ENCODE measurements around the gene FBXW2. TPM values are rescaled to one million over a fixed set of nuclear protein-coding genes. Genes with fewer than 3 reads are reported as not detected.

Gene FBXW2
- total RNA-seq, 4 donors from 2014 or later = 46.9 to 54.8 (median 50.1) TPM

- peaks cover 16 to 20% of the 10 kb centered on the region in 2 donors for H3K36me3 ChIP-seq
- TF ChIP-seq, protein P1, sequence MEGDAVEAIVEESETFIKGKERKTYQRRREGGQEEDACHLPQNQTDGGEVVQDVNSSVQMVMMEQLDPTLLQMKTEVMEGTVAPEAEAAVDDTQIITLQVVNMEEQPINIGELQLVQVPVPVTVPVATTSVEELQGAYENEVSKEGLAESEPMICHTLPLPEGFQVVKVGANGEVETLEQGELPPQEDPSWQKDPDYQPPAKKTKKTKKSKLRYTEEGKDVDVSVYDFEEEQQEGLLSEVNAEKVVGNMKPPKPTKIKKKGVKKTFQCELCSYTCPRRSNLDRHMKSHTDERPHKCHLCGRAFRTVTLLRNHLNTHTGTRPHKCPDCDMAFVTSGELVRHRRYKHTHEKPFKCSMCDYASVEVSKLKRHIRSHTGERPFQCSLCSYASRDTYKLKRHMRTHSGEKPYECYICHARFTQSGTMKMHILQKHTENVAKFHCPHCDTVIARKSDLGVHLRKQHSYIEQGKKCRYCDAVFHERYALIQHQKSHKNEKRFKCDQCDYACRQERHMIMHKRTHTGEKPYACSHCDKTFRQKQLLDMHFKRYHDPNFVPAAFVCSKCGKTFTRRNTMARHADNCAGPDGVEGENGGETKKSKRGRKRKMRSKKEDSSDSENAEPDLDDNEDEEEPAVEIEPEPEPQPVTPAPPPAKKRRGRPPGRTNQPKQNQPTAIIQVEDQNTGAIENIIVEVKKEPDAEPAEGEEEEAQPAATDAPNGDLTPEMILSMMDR (IDR thresholded peaks at IDR 0.05) = no peak
- TF ChIP-seq POLR2A (IDR thresholded peaks at IDR 0.05) = no peak
- H3K9me3 ChIP-seq = no peaks in the 10 kb centered on the region
- H3K4me3 ChIP-seq (replicated peaks in 1 of 3) = no peak overlapping the region
- H3K27ac ChIP-seq = no peak overlapping the region
- 97 to 98% methylated on average over 3 of the region's 3 CpGs for WGBS, 2 donors
- no peaks in the 10 kb centered on the region for H3K4me1 ChIP-seq
- no peak for DNase-seq
- H3K27me3 ChIP-seq = no peaks in the 10 kb centered on the region
- intact Hi-C loops (cut with DNase I) = no loop called here
These were observed 12.8 kb downstream of the FBXW2 start for GRCh38 chr9:120780367-120780766.

DNA sequence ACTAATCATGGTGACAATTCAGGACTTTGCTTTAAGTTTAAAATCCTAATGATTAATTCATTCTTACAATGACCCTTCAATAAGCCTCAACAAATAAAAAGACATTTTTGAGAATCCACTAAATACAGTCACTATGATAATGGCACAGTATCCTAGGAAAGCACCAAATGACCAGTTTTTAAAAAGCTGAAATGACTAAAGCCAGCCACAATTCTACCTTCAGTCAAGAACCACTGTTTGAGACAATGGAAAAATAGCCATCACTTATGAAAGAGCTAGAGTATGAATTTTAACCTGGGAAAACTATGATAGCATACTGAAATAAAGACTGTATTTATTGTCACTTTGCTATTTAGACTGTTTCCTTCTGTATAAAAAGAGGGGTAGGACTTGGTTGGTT lies 14.0 kb downstream of the FBXW2 start:
- Histone ChIP-seq H3K4me1 (no peaks in the 10 kb centered on the region), H3K27ac (no peak overlapping the region), H3K9me3 (no peaks in the 10 kb centered on the region), H3K27me3 (no peaks in the 10 kb centered on the region), H3K36me3 (peaks cover 20 to 24% of the 10 kb centered on the region in 2 donors), H3K4me3 (replicated peaks in 1 of 3) (no peak overlapping the region)
- no peak for TF ChIP-seq POLR2A (IDR thresholded peaks at IDR 0.05)
- TF ChIP-seq, protein P1 (IDR thresholded peaks at IDR 0.05) = no peak
- no peak for DNase-seq
- intact Hi-C loops (cut with DNase I) = no loop called here

- Histone ChIP-seq H3K36me3 (peaks cover 20 to 24% of the 10 kb centered on the region in 2 donors), H3K4me3 (replicated peaks in 1 of 3) (no peak overlapping the region), H3K9me3 (no peaks in the 10 kb centered on the region), H3K4me1 (no peaks in the 10 kb centered on the region), H3K27me3 (no peaks in the 10 kb centered on the region), H3K27ac (no peak overlapping the region)
- 92 to 98% methylated on average over 2 of the region's 2 CpGs for WGBS, 2 donors
- intact Hi-C loops (cut with DNase I) = no loop called here
- no peak for TF ChIP-seq POLR2A (IDR thresholded peaks at IDR 0.05)
- TF ChIP-seq, protein P1 (IDR thresholded peaks at IDR 0.05) = no peak
- no peak for DNase-seq
These were observed 14.5 kb downstream of the FBXW2 start for GRCh38 chr9:120778758-120779157.

GRCh38 chr9:120777229-120777628 lies 16.0 kb downstream of the FBXW2 start:
- Histone ChIP-seq H3K4me1 (no peaks in the 10 kb centered on the region), H3K9me3 (no peaks in the 10 kb centered on the region), H3K27ac (no peak overlapping the region), H3K4me3 (replicated peaks in 1 of 3) (no peak overlapping the region), H3K36me3 (peaks cover 20 to 29% of the 10 kb centered on the region in 2 donors), H3K27me3 (no peaks in the 10 kb centered on the region)
- WGBS, 2 donors = 90 to 94% methylated on average over 5 of the region's 5 CpGs
- DNase-seq = no peak
- no peak for TF ChIP-seq POLR2A (IDR thresholded peaks at IDR 0.05)
- intact Hi-C loops (cut with DNase I) = no loop called here

DNA sequence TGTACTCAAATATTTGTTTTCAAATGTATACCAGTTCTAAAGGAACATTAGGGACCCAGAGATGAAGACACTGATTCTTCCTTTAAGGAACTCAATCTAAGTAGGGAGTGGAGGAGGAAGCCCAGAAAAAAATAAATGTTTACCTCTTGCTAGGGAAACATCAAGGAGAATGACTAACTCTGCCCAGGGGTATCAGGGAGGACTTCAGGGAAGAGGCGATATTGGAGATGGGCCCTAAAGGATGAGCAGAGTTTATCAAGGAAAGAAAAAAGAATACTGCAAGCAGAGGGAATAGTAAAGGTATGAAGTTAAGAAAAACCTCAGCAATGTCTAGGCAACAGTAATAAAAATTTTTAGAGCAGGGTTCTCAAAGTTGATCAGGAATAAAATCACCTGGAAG lies 16.4 kb downstream of the FBXW2 start:
- Histone ChIP-seq H3K4me1 (no peaks in the 10 kb centered on the region), H3K27me3 (no peaks in the 10 kb centered on the region), H3K27ac (no peak overlapping the region), H3K36me3 (peaks cover 23 to 29% of the 10 kb centered on the region in 2 donors), H3K9me3 (no peaks in the 10 kb centered on the region), H3K4me3 (replicated peaks in 1 of 3) (no peak overlapping the region)
- WGBS, 2 donors = 96 to 97% methylated on average over 1 of the region's 1 CpG
- intact Hi-C loops (cut with DNase I) = no loop called here
- TF ChIP-seq POLR2A (IDR thresholded peaks at IDR 0.05) = no peak
- TF ChIP-seq, protein P1 (IDR thresholded peaks at IDR 0.05) = no peak
- no peak for DNase-seq

DNA sequence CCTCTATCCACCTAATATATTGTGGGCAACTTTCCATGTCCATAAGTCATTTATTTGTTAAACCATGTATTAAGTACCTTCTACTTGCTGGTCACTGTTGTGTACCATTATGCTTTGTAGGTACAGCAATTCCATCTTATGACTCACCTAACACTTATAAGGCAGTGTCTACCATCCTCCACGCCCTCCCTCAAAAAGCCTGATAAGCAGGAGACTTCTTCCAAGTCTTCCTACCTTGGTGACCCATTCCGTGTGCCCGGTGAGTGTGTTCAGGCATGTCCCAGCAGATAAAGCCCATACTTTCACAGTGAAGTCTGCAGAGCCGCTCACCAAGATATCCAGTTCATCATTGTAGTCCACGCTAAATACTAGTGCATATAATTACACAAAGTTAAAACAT lies 17.4 kb downstream of the FBXW2 start:
- no peaks in the 10 kb centered on the region for H3K4me1 ChIP-seq
- H3K9me3 ChIP-seq = no peaks in the 10 kb centered on the region
- TF ChIP-seq, protein P1 (IDR thresholded peaks at IDR 0.05) = no peak
- TF ChIP-seq POLR2A (IDR thresholded peaks at IDR 0.05) = no peak
- peaks cover 28 to 34% of the 10 kb centered on the region in 2 donors for H3K36me3 ChIP-seq
- H3K27me3 ChIP-seq = no peaks in the 10 kb centered on the region
- DNase-seq = no peak
- H3K4me3 ChIP-seq (replicated peaks in 1 of 3) = no peak overlapping the region
- H3K27ac ChIP-seq = no peak overlapping the region
- WGBS, 2 donors = 99 to 100% methylated on average over 5 of the region's 5 CpGs
- intact Hi-C loops (cut with DNase I) = no loop called here
